Neural progenitor cell (in vitro differentiated cells): ENCODE results near the gene PRM2.

Experiments
- EZH2 ChIP-seq: fragments of 200-600 bp; sonication (generic); IDR thresholded peaks from 2 replicates; pipeline ENCODE4 v1.6.1; 2017; ENCODE audit warnings: antibody characterized with exemption, mild to moderate bottlenecking, moderate library complexity
- EZH2phosphoT487 ChIP-seq: fragments of 200-600 bp; sonication (generic); IDR thresholded peaks from 2 replicates; pipeline ENCODE4 v1.6.1; 2017; ENCODE audit warnings: antibody characterized with exemption
- TF ChIP-seq, protein P1 (sequence below): fragments of 200-600 bp; sonication (generic); IDR thresholded peaks from 2 replicates; pipeline ENCODE4 v1.5.1; 2017; ENCODE audit warnings: antibody characterized with exemption, mild to moderate bottlenecking

DNA sequence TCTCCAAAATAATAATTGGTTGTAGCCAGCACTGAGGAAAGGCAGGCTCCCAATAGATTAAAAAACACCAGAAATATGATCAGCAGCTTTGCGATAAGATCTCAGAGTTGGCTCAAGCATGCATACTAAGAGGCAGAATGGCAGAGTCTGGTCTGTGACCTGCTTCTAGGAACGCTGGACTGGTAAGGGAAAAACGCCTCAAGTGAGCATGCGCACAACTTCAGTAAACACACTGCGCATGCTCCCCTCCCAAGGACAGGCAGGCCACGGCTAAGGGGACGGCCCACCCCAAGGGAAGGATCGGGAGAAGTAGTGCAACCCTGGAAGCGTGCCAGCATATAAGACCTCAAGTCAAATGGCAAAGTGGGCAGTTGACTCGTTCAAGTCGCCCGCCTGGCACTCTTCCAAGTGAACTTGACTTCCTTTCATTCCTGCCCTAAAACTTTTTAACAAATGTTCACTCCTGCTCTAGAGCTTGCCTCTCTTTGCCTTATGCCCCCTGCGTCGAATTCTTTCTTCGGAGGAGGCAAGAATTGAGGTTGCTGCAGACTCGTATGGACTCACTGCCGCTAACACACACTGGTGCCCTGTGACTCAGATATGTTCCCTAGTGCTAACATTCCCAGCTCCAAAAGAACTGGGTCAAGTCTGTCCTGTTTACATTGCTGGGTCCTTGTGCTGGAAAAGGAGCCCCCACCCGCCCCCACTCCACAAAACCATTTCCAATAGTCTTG is 27.3 kb upstream of the PRM2 start:
- TF ChIP-seq EZH2 (no peak), EZH2phosphoT487 (no peak)
- TF ChIP-seq, protein P1, sequence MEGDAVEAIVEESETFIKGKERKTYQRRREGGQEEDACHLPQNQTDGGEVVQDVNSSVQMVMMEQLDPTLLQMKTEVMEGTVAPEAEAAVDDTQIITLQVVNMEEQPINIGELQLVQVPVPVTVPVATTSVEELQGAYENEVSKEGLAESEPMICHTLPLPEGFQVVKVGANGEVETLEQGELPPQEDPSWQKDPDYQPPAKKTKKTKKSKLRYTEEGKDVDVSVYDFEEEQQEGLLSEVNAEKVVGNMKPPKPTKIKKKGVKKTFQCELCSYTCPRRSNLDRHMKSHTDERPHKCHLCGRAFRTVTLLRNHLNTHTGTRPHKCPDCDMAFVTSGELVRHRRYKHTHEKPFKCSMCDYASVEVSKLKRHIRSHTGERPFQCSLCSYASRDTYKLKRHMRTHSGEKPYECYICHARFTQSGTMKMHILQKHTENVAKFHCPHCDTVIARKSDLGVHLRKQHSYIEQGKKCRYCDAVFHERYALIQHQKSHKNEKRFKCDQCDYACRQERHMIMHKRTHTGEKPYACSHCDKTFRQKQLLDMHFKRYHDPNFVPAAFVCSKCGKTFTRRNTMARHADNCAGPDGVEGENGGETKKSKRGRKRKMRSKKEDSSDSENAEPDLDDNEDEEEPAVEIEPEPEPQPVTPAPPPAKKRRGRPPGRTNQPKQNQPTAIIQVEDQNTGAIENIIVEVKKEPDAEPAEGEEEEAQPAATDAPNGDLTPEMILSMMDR: no peak
